ENCODE results near the gene TMED10.

GRCh38 chr14:75214558-75214957 lies 38.1 kb upstream of the TMED10 start:
- TF ChIP-seq CTCF (conservative IDR thresholded peaks at IDR 0.05) (no peak), ZFX (IDR thresholded peaks at IDR 0.05) (no peak)
